Measurements from ENCODE around the gene SLC25A10.

GRCh38 chr17:81707725-81708646 is 4.1 kb upstream of the SLC25A10 start:
- no peak for TF ChIP-seq YY1 (IDR thresholded peaks at IDR 0.05; ENCODE audit: insufficient read depth, insufficient read length)
- no peak for TF ChIP-seq ZNF274 (IDR thresholded peaks at IDR 0.05; ENCODE audit: low read depth, low read length)
- TF ChIP-seq SUZ12 (IDR thresholded peaks at IDR 0.05; ENCODE audit: extremely low read depth, insufficient read depth, insufficient read length), result no peak

All from NT2/D1 (cell line).